Psoas muscle (tissue), 8 donors: ENCODE measurements around the gene MC5R. TPM values are rescaled to one million over a fixed set of nuclear protein-coding genes. Genes with fewer than 3 reads are reported as not detected.

ENCODE experiments used
- ATAC-seq, 4 donors: fragments of 200-7000 bp; cut with Tn5 transposase; one replicate each; pipeline ENCODE4 v1.9.1; 2020; ENCODE audit warnings: moderate library complexity in 3 of 4, mild to moderate bottlenecking in 2 of 4
- DNase-seq, 2 donors: peaks; one replicate each; pipeline ENCODE4 v3.0.0-alpha.2; 2020
- H3K27ac ChIP-seq: fragments of 200-600 bp; one replicate; pipeline ENCODE4 v1.8.0; 2022
- H3K27me3 ChIP-seq, 3 donors: fragments of 200-600 bp in 1 of 3; one replicate each; pipeline versions ENCODE4 v1.6.1 to v1.8.0; 2013 to 2022; ENCODE audit warnings: low read length in 2 of 3, mild to moderate bottlenecking in 2 of 3, moderate library complexity in 1 of 3; ENCODE audit not compliant: insufficient read depth in 3 of 3
- H3K36me3 ChIP-seq, 2 donors: fragments of 200-600 bp in 1 of 2; one replicate each; pipeline versions ENCODE4 v1.6.1 to v1.8.0; 2013 to 2022; ENCODE audit warnings: low read depth in 1 of 2, mild to moderate bottlenecking in 1 of 2, moderate library complexity in 1 of 2; ENCODE audit not compliant: insufficient read depth in 1 of 2
- H3K4me1 ChIP-seq: fragments of 200-600 bp; one replicate; pipeline ENCODE4 v1.8.0; 2022
- H3K4me3 ChIP-seq: fragments of 200-600 bp; one replicate; pipeline ENCODE4 v1.8.0; 2022; ENCODE audit warnings: mild to moderate bottlenecking
- H3K9me3 ChIP-seq: fragments of 200-600 bp; one replicate; pipeline ENCODE4 v1.8.0; 2022
- CTCF ChIP-seq: fragments of 200-600 bp; IDR thresholded peaks from one replicate; pipeline ENCODE4 v1.8.0; 2022; ENCODE audit warnings: antibody characterized with exemption
- WGBS, 3 donors: extraction: QIAGEN DNeasy Blood & Tissue Kit; methylation state at CpG; one replicate each; pipeline versions ENCODE4 v1.1.6 to v1.1.7; 2013; 5-methylcytosine and 5-hydroxymethylcytosine counted together
- intact Hi-C, 2 donors: fragments of 100-400 bp; cut with DNase I; formaldehyde crosslinking; loops; one replicate each; pipeline versions ENCODE4 v1.11.0 to v1.14.2; 2022
- polyA plus RNA-seq, 3 donors: library from polyadenylated mRNA; stranded (reverse); fragments of 200-250 nt; gene quantifications; one replicate each; pipeline ENCODE4 v1.2.3, GENCODE V29; 2013
- total RNA-seq, 4 donors: library from RNA; stranded (reverse); fragmentation: NEBNext Ultra II Directional in 2 of 4; extraction: Animal tissue kit (Norgen Biotek cat#: 25700) in 2 of 4; gene quantifications; one replicate each; pipeline versions ENCODE4 v1.2.1 to v1.2.4, GENCODE V29; 2021 to 2023
- donor health status: healthy with polysubstance abuse.
- donor health status: DM: no; HTN: no; CAD: no; lungs with moderate emphysema.
- donor health status: Bipolar disorder and iron deficiency.
- donor health status: healthy.
- donor health status: DM: yes; HTN: yes; CAD: no.
- donor health status: DM: no; HTN: no; CAD: no.
- donor health status: DM: no; HTN: no; CAD: no.
- donor health status: DM: yes; HTN: yes; CAD: no.

Gene MC5R
- total and polyA plus RNA-seq, 7 donors = not detected

- Histone ChIP-seq H3K27ac (no peak overlapping the region), H3K36me3 (no peaks in the 10 kb centered on the region), H3K27me3 (peaks cover 0 to 20% (median 5%) of the 10 kb centered on the region in 3 donors), H3K9me3 (no peaks in the 10 kb centered on the region), H3K4me3 (no peak overlapping the region), H3K4me1 (peaks cover 3% of the 10 kb centered on the region)
- TF ChIP-seq CTCF = no peak
- no peak for DNase-seq
- intact Hi-C loops = no loop called here
- WGBS, 3 donors = 93 to 95% (median 94%) methylated on average over 26 of the region's 26 CpGs
- no peak for ATAC-seq
Measured at GRCh38 chr18:13826209-13826608, 2.3 kb downstream of the MC5R start.

- Histone ChIP-seq H3K27me3 (peaks cover 0 to 12% (median 0%) of the 10 kb centered on the region in 3 donors), H3K36me3 (no peaks in the 10 kb centered on the region), H3K9me3 (no peaks in the 10 kb centered on the region), H3K4me1 (no peaks in the 10 kb centered on the region), H3K27ac (no peak overlapping the region), H3K4me3 (no peak overlapping the region)
- DNase-seq (no peak), ATAC-seq (no peak)
- 72 to 76% (median 74%) methylated on average over 11 of the region's 11 CpGs for WGBS, 3 donors
- TF ChIP-seq CTCF = no peak
- intact Hi-C loops = no loop called here
Measured at GRCh38 chr18:13831864-13832508, 8.0 kb downstream of the MC5R start.

DNA sequence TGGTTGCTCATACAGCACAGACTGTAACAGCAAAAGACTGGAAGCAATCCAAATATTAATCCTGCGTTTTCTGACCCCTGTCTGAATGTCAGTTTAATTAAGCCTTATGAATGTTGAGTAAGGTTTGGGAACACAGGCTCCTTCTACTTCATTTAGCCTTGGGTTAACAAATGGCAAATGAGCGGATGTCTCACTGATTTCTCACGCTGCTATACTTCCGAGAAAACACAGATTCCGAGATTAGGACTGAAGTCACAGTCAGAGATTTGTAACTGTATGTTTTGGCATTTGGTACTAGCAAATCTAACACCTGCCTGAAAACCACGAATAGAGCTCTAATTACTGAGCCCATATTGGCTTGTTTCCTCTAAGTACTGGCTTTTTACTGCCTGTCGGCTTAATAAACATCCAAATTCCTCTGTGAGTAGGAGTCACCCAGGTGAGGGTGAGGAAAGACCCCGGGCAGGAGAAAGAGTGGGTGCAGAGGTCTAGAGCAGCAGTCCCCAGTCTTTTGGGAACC, 10.6 kb downstream of the MC5R start:
- H3K4me1 ChIP-seq = no peaks in the 10 kb centered on the region
- no peak for TF ChIP-seq CTCF
- no peak overlapping the region for H3K27ac ChIP-seq
- no peak for DNase-seq
- H3K27me3 ChIP-seq = peaks cover 0 to 12% (median 0%) of the 10 kb centered on the region in 3 donors
- no peak overlapping the region for H3K4me3 ChIP-seq
- WGBS, 3 donors = 16 to 25% (median 18%) methylated on average over 8 of the region's 8 CpGs
- H3K9me3 ChIP-seq = no peaks in the 10 kb centered on the region
- no peaks in the 10 kb centered on the region for H3K36me3 ChIP-seq
- intact Hi-C loops = no loop called here
- no peak for ATAC-seq

DNA sequence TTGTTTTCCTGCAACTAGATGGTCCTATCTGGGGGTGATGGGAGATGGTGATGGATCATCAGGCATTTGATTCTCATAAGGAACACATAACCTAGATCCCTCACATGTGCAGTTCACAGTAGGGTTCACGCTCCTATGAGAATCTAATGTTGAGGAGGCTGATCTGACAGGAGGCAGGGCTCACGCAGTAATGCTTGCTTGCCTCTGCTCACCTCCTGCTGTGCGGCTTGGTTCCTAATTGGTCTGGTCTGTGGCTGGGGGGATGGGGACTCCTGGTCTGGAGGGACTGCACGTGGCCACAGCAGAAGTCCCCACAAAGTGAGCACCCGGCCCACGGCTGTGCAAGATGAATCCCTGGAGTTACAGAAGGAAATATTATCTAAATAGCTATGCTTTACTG, 11.3 kb downstream of the MC5R start:
- intact Hi-C loops = no loop called here
- no peak overlapping the region for H3K4me3 ChIP-seq

More for the DNA sequence above, 11.3 kb downstream of the MC5R start:
- DNase-seq (no peak), ATAC-seq (no peak)
- TF ChIP-seq CTCF = no peak
- Histone ChIP-seq H3K27me3 (peaks cover 0 to 12% (median 0%) of the 10 kb centered on the region in 3 donors), H3K9me3 (no peaks in the 10 kb centered on the region), H3K4me1 (no peaks in the 10 kb centered on the region), H3K27ac (no peak overlapping the region), H3K36me3 (no peaks in the 10 kb centered on the region)
- WGBS, 3 donors = 53 to 70% (median 67%) methylated on average over 6 of the region's 6 CpGs
